ENCODE measurements around the gene MOB3C.

- no peak for TF ChIP-seq POLR2A (IDR thresholded peaks at IDR 0.05)
- no peak for TF ChIP-seq CTCF (IDR thresholded peaks at IDR 0.05)
These were observed 40.0 kb upstream of the MOB3C start for GRCh38 chr1:46656643-46657042.

Measured in tibial nerve (tissue), 3 donors.